ENCODE measurements around the gene SLC6A11. TPM values are rescaled to one million over a fixed set of nuclear protein-coding genes. Genes with fewer than 3 reads are reported as not detected.
A peak's percentile ranks its signal among the peaks of the same experiment; 100 is the strongest.

SLC6A11 gene
- total RNA-seq, 4 donors from 2014 or later = 6.2 to 13.4 (median 9.5) TPM

- H3K4me3 ChIP-seq = no peak overlapping the region
- no peaks in the 10 kb centered on the region for H3K9me3 ChIP-seq
- TF ChIP-seq POLR2A (IDR thresholded peaks at IDR 0.05) = no peak
- no peak for TF ChIP-seq CTCF (IDR thresholded peaks at IDR 0.05)
- H3K4me1 ChIP-seq = peaks cover 7 to 25% (median 14%) of the 10 kb centered on the region in 3 donors
- H3K27me3 ChIP-seq = peaks cover 0 to 53% (median 0%) of the 10 kb centered on the region in 4 donors
- intact Hi-C loops (cut with DNase I) = no loop called here
- no peak overlapping the region for H3K27ac ChIP-seq
- no peak for DNase-seq
- H3K36me3 ChIP-seq = no peaks in the 10 kb centered on the region
- WGBS, 2 donors = 73 to 88% methylated on average over 1 to 5 of the region's 5 CpGs
These were observed 165.9 kb downstream of the SLC6A11 start for GRCh38 chr3:10981961-10982360.

GRCh38 chr3:10982782-10983181 is 166.8 kb downstream of the SLC6A11 start:
- no peak for TF ChIP-seq CTCF (IDR thresholded peaks at IDR 0.05)
- TF ChIP-seq POLR2A (IDR thresholded peaks at IDR 0.05) = no peak
- WGBS, 2 donors = 2 to 3% methylated on average over 4 of the region's 4 CpGs

GRCh38 chr3:10983219-10983916 is 167.3 kb downstream of the SLC6A11 start:
- H3K4me3 ChIP-seq = no peak overlapping the region
- no peak for DNase-seq
- peak; percentile 59 to 88 (median 66) for TF ChIP-seq CTCF (IDR thresholded peaks at IDR 0.05)
- no peak for TF ChIP-seq POLR2A (IDR thresholded peaks at IDR 0.05)
- H3K27ac ChIP-seq = peak overlapping the region in 3 of 4 donors; percentile 31 to 77 (median 66)
- no peaks in the 10 kb centered on the region for H3K36me3 ChIP-seq
- intact Hi-C loops (cut with DNase I) = no loop called here
- WGBS, 2 donors = 22 to 24% methylated on average over 7 of the region's 7 CpGs
- no peaks in the 10 kb centered on the region for H3K9me3 ChIP-seq
- H3K4me1 ChIP-seq = peaks cover 7 to 25% (median 14%) of the 10 kb centered on the region in 3 donors
- peaks cover 0 to 52% (median 0%) of the 10 kb centered on the region in 4 donors for H3K27me3 ChIP-seq

More at GRCh38 chr3:10982782-10983181, 166.8 kb downstream of the SLC6A11 start:
- H3K9me3 ChIP-seq = no peaks in the 10 kb centered on the region
- peaks cover 7 to 25% (median 14%) of the 10 kb centered on the region in 3 donors for H3K4me1 ChIP-seq
- intact Hi-C loops (cut with DNase I) = no loop called here
- H3K27ac ChIP-seq = peak overlapping the region in 3 of 4 donors; percentile 31 to 77 (median 66)
- H3K27me3 ChIP-seq = peaks cover 0 to 52% (median 0%) of the 10 kb centered on the region in 4 donors
- H3K4me3 ChIP-seq = no peak overlapping the region
- no peak for DNase-seq
- H3K36me3 ChIP-seq = no peaks in the 10 kb centered on the region

- Histone ChIP-seq H3K27ac (no peak overlapping the region), H3K9me3 (no peaks in the 10 kb centered on the region)
- WGBS, 2 donors = 87 to 89% methylated on average over 1 of the region's 1 CpG
These were observed 168.4 kb downstream of the SLC6A11 start for GRCh38 chr3:10984371-10984896.

More at GRCh38 chr3:10984371-10984896, 168.4 kb downstream of the SLC6A11 start:
- Histone ChIP-seq H3K27me3 (peaks cover 0 to 59% (median 0%) of the 10 kb centered on the region in 4 donors), H3K4me1 (peaks cover 7 to 25% (median 14%) of the 10 kb centered on the region in 3 donors), H3K4me3 (no peak overlapping the region), H3K36me3 (no peaks in the 10 kb centered on the region)
- intact Hi-C loops (cut with DNase I) = no loop called here
- DNase-seq = no peak
- no peak for TF ChIP-seq POLR2A (IDR thresholded peaks at IDR 0.05)
- no peak for TF ChIP-seq CTCF (IDR thresholded peaks at IDR 0.05)

Measured in esophagus squamous epithelium (tissue), 5 donors.